ENCODE measurements around the gene ARID2. TPM values are rescaled to one million over a fixed set of nuclear protein-coding genes. Genes with fewer than 3 reads are reported as not detected.

Gene ARID2
- total and polyA plus RNA-seq, 2 of the 13 experiments (the other 11 are each of a cell fraction or from before 2014, with no cell fraction given): 15.9 to 22.2 TPM

GRCh38 chr12:45933504-45933903 is 204.0 kb downstream of the ARID2 start:
- Histone ChIP-seq H4K20me1 (ENCODE audit: insufficient read depth, low read length) (no peaks in the 10 kb centered on the region), H3K9ac (ENCODE audit: insufficient read depth, low read depth, low read length) (no peak overlapping the region), H3K4me2 (ENCODE audit: low read depth, low read length) (no peak overlapping the region), H3K9me3 (ENCODE audit: low read length) (no peaks in the 10 kb centered on the region), H3K27ac (ENCODE audit: extremely low read length, insufficient read depth, low read length) (no peak overlapping the region), H3K4me1 (ENCODE audit: insufficient read depth, low read length) (no peaks in the 10 kb centered on the region), H3K27me3 (ENCODE audit: control insufficient read depth in 1 of 2, insufficient read depth in 2 of 2, low read length in 2 of 2) (no peaks in the 10 kb centered on the region), H3K36me3 (replicated peaks in 1 of 2; ENCODE audit: control insufficient read depth in 1 of 2, insufficient read depth in 2 of 2, low read length in 2 of 2) (peaks cover 3 to 57% of the 10 kb centered on the region in 2 experiments), H2AFZ (ENCODE audit: low read length) (no peak overlapping the region), H3K4me3 (replicated peaks in 1 of 3; ENCODE audit: insufficient read depth in 1 of 3, low read depth in 2 of 3, low read length in 3 of 3) (no peak overlapping the region), H3K79me2 (ENCODE audit: insufficient read depth, low read length) (no peaks in the 10 kb centered on the region)
- intact Hi-C loops (cut with micrococcal nuclease; ENCODE audit: unreplicated experiment): no loop called here
- in situ Hi-C loops (cut with HindIII; ENCODE audit: extremely low pct_ligation_motif_present, low pct_unique_long_range_greater_than_20kb): no loop called here
- CTCF ChIA-PET (ENCODE audit: low intra/inter-chr PET ratio, low total read pairs): no interaction called here
- DNase-seq (ENCODE audit: low spot score) (no peak), ATAC-seq (no peak), FAIRE-seq (no peak)
- POLR2A ChIA-PET: interaction anchor here (1.1 kb wide), 1 partner anchor 56 kb away, joined by 3 read pairs; no protein-coding TSS in a partner anchor
- no TSS peak for BruUV-seq (replicated peaks)
- no peak for TF ChIP-seq ZBTB3 (CRISPR knock-in tag; IDR thresholded peaks at IDR 0.05; ENCODE audit: borderline replicate concordance, low read depth)
- TF ChIP-seq MED13 (CRISPR knock-in tag; IDR thresholded peaks at IDR 0.05): no peak
- no peak for TF ChIP-seq ZBTB34 (CRISPR knock-in tag; IDR thresholded peaks at IDR 0.05)
- TF ChIP-seq ZNF205 (CRISPR knock-in tag; IDR thresholded peaks at IDR 0.05): no peak
- TF ChIP-seq ATF5 (CRISPR knock-in tag; IDR thresholded peaks at IDR 0.05; ENCODE audit: low read depth): no peak
- no peak for TF ChIP-seq NCOA2 (CRISPR knock-in tag; IDR thresholded peaks at IDR 0.05)
- no peak for TF ChIP-seq BCLAF1 (IDR thresholded peaks at IDR 0.05)
- TF ChIP-seq MBD4 (IDR thresholded peaks at IDR 0.05; ENCODE audit: borderline replicate concordance, low read length): no peak
- 97% methylated on average over 2 of the region's 2 CpGs for WGBS (ENCODE audit: low lambda C conversion rate)

Measured in HepG2 (cell line).